GM23248 (cell line): ENCODE results near the gene TMEM26. TPM values are rescaled to one million over a fixed set of nuclear protein-coding genes. Genes with fewer than 3 reads are reported as not detected.

Experiments
- DNase-seq: peaks from one replicate; pipeline ENCODE4 v3.0.0-alpha.2; 2015
- H2AFZ ChIP-seq: fragments of 200-600 bp; sonication (generic); 2 replicates; pipeline ENCODE4 v1.6.1; 2016; ENCODE audit warnings: antibody characterized with exemption
- H3F3A ChIP-seq: fragments of 200-600 bp; sonication (generic); 2 replicates; pipeline ENCODE4 v1.6.1; 2016; ENCODE audit warnings: mild to moderate bottlenecking, antibody characterized with exemption, mixed run types; ENCODE audit not compliant: insufficient read depth
- H3K27ac ChIP-seq: fragments of 200-600 bp; sonication (generic); 2 replicates; pipeline ENCODE4 v1.5.1; 2016; ENCODE audit warnings: mild to moderate bottlenecking
- H3K27me3 ChIP-seq: fragments of 200-600 bp; sonication (generic); replicated peaks from 2 replicates; pipeline ENCODE4 v1.6.1; 2016; ENCODE audit warnings: mild to moderate bottlenecking; ENCODE audit not compliant: insufficient read depth
- H3K36me3 ChIP-seq: fragments of 200-600 bp; sonication (generic); 2 replicates; pipeline ENCODE4 v1.6.1; 2016; ENCODE audit warnings: low read depth, mild to moderate bottlenecking
- H3K4me1 ChIP-seq: fragments of 200-600 bp; sonication (generic); 2 replicates; pipeline ENCODE4 v1.6.1; 2016; ENCODE audit warnings: mild to moderate bottlenecking; ENCODE audit not compliant: insufficient read depth
- H3K4me2 ChIP-seq: fragments of 200-600 bp; sonication (generic); one replicate; pipeline ENCODE4 v1.6.1; 2016; ENCODE audit warnings: mild to moderate bottlenecking; ENCODE audit not compliant: unreplicated experiment
- H3K4me3 ChIP-seq: fragments of 200-600 bp; sonication (generic); 2 replicates; pipeline ENCODE4 v1.5.1; 2016; ENCODE audit warnings: mild to moderate bottlenecking
- H3K79me2 ChIP-seq: fragments of 200-600 bp; sonication (generic); 2 replicates; pipeline ENCODE4 v1.6.1; 2016; ENCODE audit warnings: mild to moderate bottlenecking; ENCODE audit not compliant: insufficient read depth
- H3K9ac ChIP-seq: fragments of 200-600 bp; sonication (generic); 2 replicates; pipeline ENCODE4 v1.6.1; 2016; ENCODE audit warnings: mild to moderate bottlenecking
- H3K9me2 ChIP-seq: fragments of 200-600 bp; sonication (generic); 2 replicates; pipeline ENCODE4 v1.6.1; 2016; ENCODE audit warnings: mixed run types, mild to moderate bottlenecking, moderate library complexity; ENCODE audit not compliant: insufficient read depth
- H3K9me3 ChIP-seq: fragments of 200-600 bp; sonication (generic); one replicate; pipeline ENCODE4 v1.6.1; 2017; ENCODE audit warnings: low read depth
- H4K20me1 ChIP-seq: fragments of 200-600 bp; sonication (generic); 2 replicates; pipeline ENCODE4 v1.6.0; 2016; ENCODE audit not compliant: insufficient read depth
- EZH2 ChIP-seq: fragments of 200-600 bp; sonication (generic); IDR thresholded peaks from 2 replicates; pipeline ENCODE4 v1.6.1; 2018; ENCODE audit warnings: antibody characterized with exemption, mild to moderate bottlenecking; ENCODE audit not compliant: insufficient read depth, poor library complexity, severe bottlenecking
- EZH2phosphoT487 ChIP-seq: fragments of 200-600 bp; sonication (generic); IDR thresholded peaks from 2 replicates; pipeline ENCODE4 v1.6.1; 2018; ENCODE audit warnings: antibody characterized with exemption, moderate library complexity, mild to moderate bottlenecking, low read depth; ENCODE audit not compliant: insufficient read depth
- WGBS, 2 experiments: methylation state at CpG; one replicate each; pipeline ENCODE4 v1.1.6; 2015 to 2017; ENCODE audit warnings: low lambda C conversion rate in 2 of 2, low coverage in 1 of 2; ENCODE audit errors: missing lambda C conversion rate in 2 of 2; 5-methylcytosine and 5-hydroxymethylcytosine counted together
- in situ Hi-C: fragments of 300-500 bp; cut with MboI; formaldehyde crosslinking; loops from 2 replicates; pipeline ENCODE4 v1.15.0; 2020
- polyA plus RNA-seq: library from polyadenylated mRNA; unstranded; fragments of >200 nt; fragmentation: Nextera tagmentation; extraction: Ambion mirVana; gene quantifications from 2 replicates; pipeline ENCODE4 v1.2.1, GENCODE V29; 2016
- total RNA-seq: library from RNA; depleted of rRNA; stranded (reverse); fragments of >200 nt; shearing (Covaris generic); gene quantifications from 2 replicates; pipeline ENCODE4 v1.2.3, GENCODE V29; 2014

TMEM26 gene
- total and polyA plus RNA-seq, 2 experiments from 2014 or later: 0.04 TPM; not detected in 1

DNA sequence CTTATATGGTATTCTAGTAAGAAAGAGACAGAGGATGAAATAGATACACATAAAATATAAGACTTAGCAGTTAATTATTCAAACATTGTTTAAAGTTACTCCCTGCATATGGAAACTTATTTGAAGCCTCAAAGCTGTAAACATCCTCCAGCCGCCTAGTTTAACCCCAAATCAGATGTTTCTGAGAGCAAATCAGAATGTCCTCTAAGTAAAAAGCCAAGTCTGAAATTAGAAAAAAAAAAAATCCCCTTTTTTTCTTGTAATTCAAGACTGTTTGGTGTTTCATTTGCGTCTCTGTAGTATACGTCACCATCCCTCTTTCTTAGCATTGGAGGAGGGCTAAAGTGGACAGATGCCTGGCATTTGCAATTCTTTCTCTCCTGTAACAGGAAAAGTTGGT is 46.4 kb downstream of the TMEM26 start:
- Histone ChIP-seq H3K9me3 (no peaks in the 10 kb centered on the region), H3K4me3 (no peak overlapping the region), H3K9ac (no peak overlapping the region), H2AFZ (no peak overlapping the region), H3K79me2 (no peaks in the 10 kb centered on the region), H3K36me3 (no peaks in the 10 kb centered on the region), H3K27ac (no peak overlapping the region), H3K4me2 (no peak overlapping the region), H3K9me2 (no peaks in the 10 kb centered on the region), H3K27me3 (no peaks in the 10 kb centered on the region), H3F3A (peaks cover 11% of the 10 kb centered on the region), H3K4me1 (peaks cover 21% of the 10 kb centered on the region), H4K20me1 (no peaks in the 10 kb centered on the region)
- 92% methylated on average over 3 of the region's 3 CpGs for WGBS, 2 experiments
- TF ChIP-seq EZH2phosphoT487 (no peak), EZH2 (no peak)
- DNase-seq: no peak
- in situ Hi-C loops: no loop called here

DNA sequence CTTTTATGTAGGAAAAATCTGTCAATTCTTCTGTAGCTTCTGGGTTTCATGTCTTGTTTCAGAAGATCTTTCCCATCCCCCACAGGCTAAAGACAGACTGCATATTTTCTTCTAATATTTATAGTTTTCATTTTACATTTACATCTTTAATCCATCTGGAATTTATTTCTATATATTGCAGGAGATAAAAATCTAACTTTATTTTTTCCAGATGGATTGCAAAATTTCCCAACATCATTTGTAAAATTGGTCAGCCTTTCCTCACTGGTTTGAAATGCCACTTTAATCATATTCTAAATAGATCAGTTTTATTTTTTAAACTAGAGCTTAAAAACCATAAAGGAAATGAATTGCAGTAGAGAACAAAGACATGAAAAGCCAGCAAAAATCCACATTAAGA is 46.9 kb downstream of the TMEM26 start:
- TF ChIP-seq EZH2phosphoT487 (no peak), EZH2 (no peak)
- peak; percentile 20 for DNase-seq
- in situ Hi-C loops: no loop called here
- H3K9me2 ChIP-seq: no peaks in the 10 kb centered on the region
- no peaks in the 10 kb centered on the region for H4K20me1 ChIP-seq
- no peak overlapping the region for H3K9ac ChIP-seq
- H3K4me1 ChIP-seq: peaks cover 21% of the 10 kb centered on the region
- no peaks in the 10 kb centered on the region for H3K27me3 ChIP-seq
- H3F3A ChIP-seq: peaks cover 11% of the 10 kb centered on the region
- H3K79me2 ChIP-seq: no peaks in the 10 kb centered on the region
- H3K4me2 ChIP-seq: no peak overlapping the region
- H3K36me3 ChIP-seq: no peaks in the 10 kb centered on the region
- H2AFZ ChIP-seq: no peak overlapping the region
- H3K4me3 ChIP-seq: no peak overlapping the region
- no peaks in the 10 kb centered on the region for H3K9me3 ChIP-seq
- H3K27ac ChIP-seq: no peak overlapping the region

DNA sequence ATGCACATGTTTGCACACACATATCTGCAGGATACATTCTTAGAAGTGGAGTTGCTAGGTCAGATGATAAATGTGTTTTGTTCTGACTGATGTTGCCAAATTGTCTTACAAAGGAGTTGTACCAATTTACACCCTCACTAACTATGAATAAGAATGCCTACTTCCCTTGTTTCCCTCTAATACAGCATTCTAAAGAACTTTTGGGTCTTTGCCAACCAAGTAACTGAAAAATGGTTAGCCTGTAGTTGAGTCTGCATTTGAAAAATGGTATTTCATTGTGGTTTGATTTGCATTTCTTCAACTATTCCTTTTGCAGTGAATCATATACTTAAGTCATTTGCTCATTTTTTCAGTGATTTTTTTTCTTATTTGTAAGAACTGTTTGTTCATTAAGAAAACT is 48.4 kb downstream of the TMEM26 start:
- Histone ChIP-seq H4K20me1 (no peaks in the 10 kb centered on the region), H3F3A (peaks cover 11% of the 10 kb centered on the region), H3K4me1 (peaks cover 21% of the 10 kb centered on the region), H3K36me3 (no peaks in the 10 kb centered on the region), H3K27ac (no peak overlapping the region), H3K4me2 (peak overlapping the region; percentile 1), H3K27me3 (no peaks in the 10 kb centered on the region), H3K9ac (no peak overlapping the region), H3K79me2 (no peaks in the 10 kb centered on the region), H3K4me3 (no peak overlapping the region), H3K9me2 (no peaks in the 10 kb centered on the region), H2AFZ (no peak overlapping the region), H3K9me3 (no peaks in the 10 kb centered on the region)
- in situ Hi-C loops: no loop called here
- TF ChIP-seq EZH2phosphoT487 (no peak), EZH2 (no peak)
- DNase-seq: peak; percentile 75

DNA sequence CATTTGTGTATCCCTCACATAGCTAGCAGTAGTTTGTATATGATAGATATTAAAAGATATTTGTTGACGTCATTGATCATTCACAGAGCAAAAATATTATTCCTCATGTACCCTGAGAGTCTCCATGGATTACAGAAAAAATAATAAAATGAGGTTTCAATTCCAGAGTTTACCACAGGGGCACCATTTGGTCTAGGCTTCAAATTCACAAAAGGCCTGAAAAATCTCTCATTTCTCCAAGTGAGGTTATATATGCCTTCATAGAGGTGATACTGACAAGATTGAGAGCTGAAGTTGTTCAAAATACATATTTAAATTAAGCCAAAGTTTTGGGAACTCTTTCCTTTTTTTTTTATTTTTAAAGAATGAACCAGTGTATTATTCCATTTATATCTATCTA is 52.7 kb downstream of the TMEM26 start:
- no peak for TF ChIP-seq EZH2
- no peak for TF ChIP-seq EZH2phosphoT487
- Histone ChIP-seq H3K4me2 (no peak overlapping the region), H3K27ac (no peak overlapping the region), H3K9ac (no peak overlapping the region), H3K36me3 (no peaks in the 10 kb centered on the region), H3K27me3 (no peaks in the 10 kb centered on the region), H3K4me3 (no peak overlapping the region), H3K9me2 (no peaks in the 10 kb centered on the region), H3K79me2 (no peaks in the 10 kb centered on the region), H2AFZ (no peak overlapping the region), H4K20me1 (no peaks in the 10 kb centered on the region), H3K4me1 (peaks cover 30% of the 10 kb centered on the region), H3K9me3 (no peaks in the 10 kb centered on the region), H3F3A (peaks cover 18% of the 10 kb centered on the region)
- DNase-seq: peak; percentile 9
- in situ Hi-C loops: no loop called here
- 65 to 70% methylated on average over 1 of the region's 1 CpG for WGBS, 2 experiments

DNA sequence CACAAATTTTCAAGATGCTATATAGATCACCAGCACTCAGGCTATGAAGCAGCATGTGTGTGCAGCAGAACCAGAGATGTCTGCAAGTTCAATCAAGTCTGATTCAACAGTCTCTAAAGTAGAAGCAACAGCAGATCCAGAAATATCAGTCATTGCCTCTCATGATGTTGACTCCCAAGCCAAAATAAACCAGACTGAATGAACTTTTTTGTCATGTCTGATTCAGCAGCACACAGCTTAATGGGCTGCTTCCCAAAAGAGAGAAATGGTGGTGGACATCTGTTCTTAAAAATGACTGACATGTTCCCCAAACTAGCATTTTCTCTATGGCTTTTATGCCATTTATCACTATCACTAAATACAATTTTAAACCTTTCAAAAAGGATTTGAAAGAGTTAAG is 53.8 kb downstream of the TMEM26 start:
- Histone ChIP-seq H2AFZ (no peak overlapping the region), H3K9ac (no peak overlapping the region), H3K9me2 (no peaks in the 10 kb centered on the region), H3K9me3 (no peaks in the 10 kb centered on the region), H3K27me3 (no peaks in the 10 kb centered on the region), H3K27ac (no peak overlapping the region), H3F3A (peaks cover 10% of the 10 kb centered on the region), H4K20me1 (no peaks in the 10 kb centered on the region), H3K4me3 (no peak overlapping the region), H3K4me1 (peaks cover 18% of the 10 kb centered on the region), H3K79me2 (no peaks in the 10 kb centered on the region), H3K36me3 (no peaks in the 10 kb centered on the region), H3K4me2 (no peak overlapping the region)
- TF ChIP-seq EZH2 (no peak), EZH2phosphoT487 (no peak)
- in situ Hi-C loops: no loop called here
- peak; percentile 55 for DNase-seq
